Measurements from ENCODE around the gene DCHS1. TPM values are rescaled to one million over a fixed set of nuclear protein-coding genes. Genes with fewer than 3 reads are reported as not detected.
A peak's percentile ranks its signal among the peaks of the same experiment; 100 is the strongest.

DCHS1 gene
- total and polyA plus RNA-seq, 10 of the 15 experiments (the other 5 are each of a cell fraction or from before 2014, with no cell fraction given): 0.02 to 0.64 (median 0.18) TPM; not detected in 1

DNA sequence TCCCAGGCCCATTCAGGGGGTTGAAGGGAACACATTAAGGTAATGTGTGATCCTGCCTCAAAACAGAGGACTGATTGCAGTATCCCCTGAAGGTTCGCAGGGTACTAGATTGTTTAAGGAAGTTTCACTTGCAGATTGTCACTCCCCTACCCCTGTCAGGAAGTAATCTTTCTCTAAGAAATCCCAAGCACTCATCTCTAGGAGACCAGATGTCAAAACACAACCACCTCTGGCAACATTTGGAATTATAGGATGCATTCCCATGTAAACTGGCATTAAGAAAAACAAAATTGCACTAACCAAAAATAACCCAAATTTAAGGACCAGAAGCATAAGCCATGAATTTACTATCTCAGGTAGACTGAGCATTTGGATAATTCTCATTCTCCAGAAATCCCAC lies 25.9 kb upstream of the DCHS1 start:
- ChIA-PET RAD21 (ENCODE audit: unreplicated experiment) (interaction anchor here (0.7 to 5.0 kb wide), 9 partner anchors 57 to 302 kb away, joined by 3 to 74 read pairs (median 23); partner anchors contain the start of genes ARFIP2, ILK, RRP8 and SMPD1), SMC1A (ENCODE audit: uncharacterized antibody, unreplicated experiment) (interaction anchor here (0.9 to 4.4 kb wide), 9 partner anchors 14 to 302 kb away, joined by 3 to 57 read pairs (median 12); partner anchors contain the start of genes ARFIP2, ILK, RRP8 and TAF10), CTCF (interaction anchor here (1.0 to 5.5 kb wide), 12 partner anchors 8 to 302 kb away, joined by 4 to 126 read pairs (median 13); partner anchors contain the start of genes ILK and TPP1), POLR2A (interaction anchor here (0.8 to 4.6 kb wide), 6 partner anchors 54 to 155 kb away, joined by 3 to 34 read pairs (median 18); partner anchors contain the start of genes ILK, RRP8, TAF10 and TPP1)
- WGBS (ENCODE audit: insufficient coverage, insufficient replicate concordance, low lambda C conversion rate, missing lambda C conversion rate): 28% methylated on average over 1 of the region's 1 CpG
- Histone ChIP-seq H2AFZ (ENCODE audit: control insufficient read depth, low read depth, low read length) (no peak overlapping the region), H3K27me3 (replicated peaks in 1 of 2; ENCODE audit: control insufficient read depth in 2 of 2, insufficient read depth in 2 of 2, low read length in 1 of 2) (no peaks in the 10 kb centered on the region), H4K20me1 (ENCODE audit: control insufficient read depth, insufficient read depth) (no peaks in the 10 kb centered on the region), H3K27ac (ENCODE audit: control insufficient read depth, insufficient read depth) (no peak overlapping the region; the same call in 1 of the 2 replicates), H3K4me1 (ENCODE audit: control insufficient read depth, insufficient read depth, low read length) (0 out of 2 replicates have a peak, but pooled peaks cover 2% of the 10 kb centered on the region), H3K4me3 (peak overlapping the region; percentile 62), H3K4me2 (ENCODE audit: control insufficient read depth, insufficient read depth) (peak overlapping the region; percentile 77), H3K9ac (ENCODE audit: control insufficient read depth, insufficient read depth, low read length) (peak overlapping the region; percentile 81), H3K9me3 (replicated peaks; ENCODE audit: control insufficient read depth, insufficient read depth, low read length) (no peaks in the 10 kb centered on the region), H3K79me2 (ENCODE audit: control insufficient read depth, insufficient read depth, low read length) (peaks cover 29% of the 10 kb centered on the region), H3K36me3 (ENCODE audit: control insufficient read depth in 2 of 2, insufficient read depth in 2 of 2, low read length in 1 of 2) (peaks cover 0 to 13% of the 10 kb centered on the region in 2 experiments; a peak in 1 of 4 replicates)
- intact Hi-C loops (cut with micrococcal nuclease; ENCODE audit: unreplicated experiment) (no loop called here), in situ Hi-C loops (cut with MboI) (loop anchor here (5.0 kb wide), 1 partner anchor 149 kb away; no protein-coding TSS in a partner anchor)
- no peak for TF ChIP-seq ZNF274 (IDR thresholded peaks at IDR 0.05; ENCODE audit: insufficient read depth, insufficient read length)
- no peak for TF ChIP-seq MYB (IDR thresholded peaks at IDR 0.05; ENCODE audit: borderline replicate concordance, low read depth, low read length)
- TF ChIP-seq HDGF (IDR thresholded peaks at IDR 0.05): no peak
- TF ChIP-seq BCL11A (IDR thresholded peaks at IDR 0.05; ENCODE audit: low read depth, low read length): no peak
- TF ChIP-seq, protein P1, sequence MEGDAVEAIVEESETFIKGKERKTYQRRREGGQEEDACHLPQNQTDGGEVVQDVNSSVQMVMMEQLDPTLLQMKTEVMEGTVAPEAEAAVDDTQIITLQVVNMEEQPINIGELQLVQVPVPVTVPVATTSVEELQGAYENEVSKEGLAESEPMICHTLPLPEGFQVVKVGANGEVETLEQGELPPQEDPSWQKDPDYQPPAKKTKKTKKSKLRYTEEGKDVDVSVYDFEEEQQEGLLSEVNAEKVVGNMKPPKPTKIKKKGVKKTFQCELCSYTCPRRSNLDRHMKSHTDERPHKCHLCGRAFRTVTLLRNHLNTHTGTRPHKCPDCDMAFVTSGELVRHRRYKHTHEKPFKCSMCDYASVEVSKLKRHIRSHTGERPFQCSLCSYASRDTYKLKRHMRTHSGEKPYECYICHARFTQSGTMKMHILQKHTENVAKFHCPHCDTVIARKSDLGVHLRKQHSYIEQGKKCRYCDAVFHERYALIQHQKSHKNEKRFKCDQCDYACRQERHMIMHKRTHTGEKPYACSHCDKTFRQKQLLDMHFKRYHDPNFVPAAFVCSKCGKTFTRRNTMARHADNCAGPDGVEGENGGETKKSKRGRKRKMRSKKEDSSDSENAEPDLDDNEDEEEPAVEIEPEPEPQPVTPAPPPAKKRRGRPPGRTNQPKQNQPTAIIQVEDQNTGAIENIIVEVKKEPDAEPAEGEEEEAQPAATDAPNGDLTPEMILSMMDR (IDR thresholded peaks at IDR 0.05 in 2 of 3, conservative IDR thresholded peaks at IDR 0.05 in 1 of 3; ENCODE audit: control insufficient read depth in 2 of 3, extremely low read depth in 1 of 3, insufficient read depth in 1 of 3, low read depth in 3 of 3, low read length in 3 of 3): no peak
- TF ChIP-seq, protein P2, sequence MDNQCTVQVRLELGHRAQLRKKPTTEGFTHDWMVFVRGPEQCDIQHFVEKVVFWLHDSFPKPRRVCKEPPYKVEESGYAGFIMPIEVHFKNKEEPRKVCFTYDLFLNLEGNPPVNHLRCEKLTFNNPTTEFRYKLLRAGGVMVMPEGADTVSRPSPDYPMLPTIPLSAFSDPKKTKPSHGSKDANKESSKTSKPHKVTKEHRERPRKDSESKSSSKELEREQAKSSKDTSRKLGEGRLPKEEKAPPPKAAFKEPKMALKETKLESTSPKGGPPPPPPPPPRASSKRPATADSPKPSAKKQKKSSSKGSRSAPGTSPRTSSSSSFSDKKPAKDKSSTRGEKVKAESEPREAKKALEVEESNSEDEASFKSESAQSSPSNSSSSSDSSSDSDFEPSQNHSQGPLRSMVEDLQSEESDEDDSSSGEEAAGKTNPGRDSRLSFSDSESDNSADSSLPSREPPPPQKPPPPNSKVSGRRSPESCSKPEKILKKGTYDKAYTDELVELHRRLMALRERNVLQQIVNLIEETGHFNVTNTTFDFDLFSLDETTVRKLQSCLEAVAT (IDR thresholded peaks at IDR 0.05): no peak
- no peak for TF ChIP-seq WRNIP1 (IDR thresholded peaks at IDR 0.05; ENCODE audit: borderline replicate concordance, low read depth, low read length)
- no peak for TF ChIP-seq SUZ12 (IDR thresholded peaks at IDR 0.05; ENCODE audit: unreplicated experiment)
- no peak for TF ChIP-seq ATF3 (IDR thresholded peaks at IDR 0.05; ENCODE audit: borderline replicate concordance, extremely low read depth, low read depth, low read length)
- ATAC-seq (no peak), FAIRE-seq (peak; percentile 18), DNase-seq (ENCODE audit: low read depth, low spot score) (no peak)
- BruUV-seq (replicated peaks): no TSS peak

All from GM12878 (cell line).